Measurements from ENCODE around the gene LGALS12. TPM values are rescaled to one million over a fixed set of nuclear protein-coding genes. Genes with fewer than 3 reads are reported as not detected.

LGALS12 gene
- total RNA-seq, 1 donor from 2014 or later, result 0.14 TPM

DNA sequence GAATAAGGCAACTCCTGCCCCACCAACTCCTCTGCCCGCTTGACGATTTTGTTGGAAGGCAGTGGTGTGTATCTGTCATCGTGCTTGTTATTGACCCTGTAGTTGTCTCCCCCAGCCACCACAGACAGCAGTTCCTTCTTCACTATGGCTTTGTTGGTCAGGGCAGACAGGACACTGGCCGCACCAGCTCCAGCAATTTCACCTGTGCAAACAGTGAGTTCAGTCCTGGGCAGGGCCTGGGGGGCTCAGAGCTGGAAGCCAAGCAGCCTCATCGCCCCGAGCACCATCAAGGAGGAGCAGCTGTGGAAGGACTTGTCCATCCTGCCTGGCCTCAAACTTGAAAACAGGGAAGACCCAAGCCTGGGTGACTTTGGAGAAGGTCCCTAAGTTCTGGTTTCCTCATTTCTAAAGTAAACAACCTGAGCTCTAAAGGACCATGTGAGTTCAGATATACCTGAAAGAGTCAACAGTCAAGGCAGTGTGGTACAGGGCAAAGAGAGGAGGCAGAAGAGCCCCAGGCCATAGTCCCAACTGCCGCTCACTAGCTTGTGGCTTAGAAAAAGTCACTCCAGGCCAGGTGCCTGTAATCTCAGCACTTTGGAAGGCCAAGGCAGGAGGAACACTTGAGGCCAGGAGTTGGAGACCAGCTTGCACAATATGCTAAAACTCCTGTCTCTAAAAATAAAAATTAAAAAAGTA lies 52.7 kb downstream of the LGALS12 start:
- intact Hi-C loops (cut with micrococcal nuclease), result no loop called here

DNA sequence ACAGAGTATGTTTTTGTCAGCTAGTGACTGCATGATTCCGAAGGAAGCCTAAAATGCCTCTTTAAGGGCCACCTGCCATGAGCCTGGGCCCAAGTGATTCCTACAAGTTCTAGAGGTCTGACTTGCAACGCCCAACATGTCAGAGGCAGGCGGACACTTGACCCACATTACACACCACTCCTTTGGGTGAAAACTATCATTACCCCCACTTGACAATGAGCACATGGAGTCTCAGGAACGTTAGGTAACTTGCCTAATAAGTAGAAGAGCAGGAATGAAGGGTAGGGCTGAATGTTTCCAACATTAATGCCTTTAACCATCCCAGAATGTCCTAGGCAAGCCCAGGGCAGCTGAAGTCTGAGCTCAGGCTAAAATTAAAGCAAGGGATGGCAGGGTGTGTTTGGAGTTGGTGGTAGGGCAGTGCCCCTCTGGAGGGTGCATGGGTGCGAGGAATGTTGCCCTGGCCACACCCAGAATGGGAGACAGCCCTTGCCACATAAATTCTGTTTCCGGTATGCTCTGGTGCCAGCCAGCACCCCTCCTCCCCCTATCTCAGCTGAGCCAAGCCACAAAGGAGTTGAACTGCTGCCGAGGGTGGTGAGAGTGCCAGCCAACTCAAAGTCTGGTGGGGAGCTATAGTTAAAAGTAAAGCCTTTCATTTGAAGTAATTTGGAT lies 54.8 kb downstream of the LGALS12 start:
- intact Hi-C loops (cut with micrococcal nuclease), result no loop called here

DNA sequence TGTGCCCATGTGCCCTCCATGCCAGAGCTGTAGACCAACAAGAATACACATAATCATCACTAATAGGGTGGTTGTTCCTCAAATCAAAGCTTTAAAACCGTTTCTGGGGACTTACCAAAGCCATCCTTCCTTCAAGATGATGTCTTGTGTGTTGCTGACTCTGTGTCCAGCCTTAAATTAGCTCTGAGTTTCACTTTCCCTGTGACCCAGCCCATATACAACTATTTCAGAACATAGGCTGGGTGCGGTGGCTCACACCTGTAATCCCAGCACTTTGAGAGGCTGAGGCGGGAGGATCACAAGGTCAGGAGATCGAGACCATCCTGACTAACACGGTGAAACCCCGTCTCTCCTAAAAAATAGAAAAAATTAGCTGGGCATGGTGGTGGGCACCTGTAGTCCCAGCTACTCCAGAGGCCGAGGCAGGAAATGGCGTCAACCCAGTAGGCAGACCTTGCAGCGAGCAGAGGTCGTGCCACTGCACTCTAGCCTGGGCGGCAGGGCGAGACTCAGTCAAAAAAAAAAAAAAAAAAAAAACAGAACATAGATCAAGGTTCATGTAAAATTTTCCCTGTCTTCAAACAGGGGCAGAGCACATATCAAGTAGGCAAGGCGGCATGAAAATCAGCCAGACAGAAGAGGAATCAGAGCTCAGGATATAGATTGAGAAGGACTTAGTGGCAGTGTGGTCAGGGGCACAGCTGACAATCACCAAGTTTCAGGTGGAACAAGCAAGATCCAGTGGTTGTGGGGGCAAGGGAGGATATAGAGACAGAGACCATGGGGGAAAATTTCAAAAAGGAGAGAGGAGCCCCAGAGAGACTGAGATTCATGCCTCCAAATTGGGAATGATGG lies 57.5 kb downstream of the LGALS12 start, which contains the start of gene PLAAT2:
Gene PLAAT2, minus strand, starts transcription at position 179 of the 855 bp plus-strand sequence. Its CDS starts 55 bp downstream, at position 124.
- intact Hi-C loops (cut with micrococcal nuclease), result loop anchor here (1.0 kb wide), 1 partner anchor 27 kb away; the partner anchor contains the start of gene PLAAT4

DNA sequence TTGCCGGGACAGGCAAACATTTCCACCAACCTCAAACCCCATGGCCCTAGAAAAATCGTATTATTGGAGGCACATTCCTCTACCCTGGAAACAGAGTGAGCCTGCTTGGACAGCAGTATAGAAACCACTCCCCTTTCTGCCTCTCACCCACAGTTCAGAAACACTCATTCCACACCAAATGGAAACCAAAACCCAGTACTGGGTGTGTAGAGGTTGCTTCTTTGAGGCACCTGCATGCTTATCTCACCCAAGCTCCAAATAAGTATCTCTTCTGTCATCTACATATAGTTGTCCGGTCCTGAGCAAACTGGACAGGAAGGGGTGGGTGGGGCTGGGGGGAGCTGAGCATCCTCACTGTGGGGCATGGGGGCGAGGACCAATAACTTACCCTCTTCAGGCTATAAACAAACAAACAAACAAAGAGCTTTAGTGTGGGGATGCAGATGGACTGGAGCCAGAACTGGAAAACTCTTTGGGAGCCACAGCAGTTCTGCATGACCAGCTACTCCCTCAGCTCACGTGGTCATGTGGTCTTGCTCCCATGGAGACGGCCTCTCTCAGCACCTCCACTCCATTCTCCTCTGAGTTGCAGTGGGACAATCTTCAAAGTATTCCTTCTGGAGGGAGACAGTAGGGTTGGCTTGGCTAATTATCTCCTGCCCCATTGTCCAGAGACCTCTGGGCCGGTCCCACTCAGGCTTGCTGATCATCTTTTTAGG lies 58.3 kb downstream of the LGALS12 start:
- intact Hi-C loops (cut with micrococcal nuclease), result loop anchor here (1.0 kb wide), 1 partner anchor 28 kb away; the partner anchor contains the start of gene PLAAT4

DNA sequence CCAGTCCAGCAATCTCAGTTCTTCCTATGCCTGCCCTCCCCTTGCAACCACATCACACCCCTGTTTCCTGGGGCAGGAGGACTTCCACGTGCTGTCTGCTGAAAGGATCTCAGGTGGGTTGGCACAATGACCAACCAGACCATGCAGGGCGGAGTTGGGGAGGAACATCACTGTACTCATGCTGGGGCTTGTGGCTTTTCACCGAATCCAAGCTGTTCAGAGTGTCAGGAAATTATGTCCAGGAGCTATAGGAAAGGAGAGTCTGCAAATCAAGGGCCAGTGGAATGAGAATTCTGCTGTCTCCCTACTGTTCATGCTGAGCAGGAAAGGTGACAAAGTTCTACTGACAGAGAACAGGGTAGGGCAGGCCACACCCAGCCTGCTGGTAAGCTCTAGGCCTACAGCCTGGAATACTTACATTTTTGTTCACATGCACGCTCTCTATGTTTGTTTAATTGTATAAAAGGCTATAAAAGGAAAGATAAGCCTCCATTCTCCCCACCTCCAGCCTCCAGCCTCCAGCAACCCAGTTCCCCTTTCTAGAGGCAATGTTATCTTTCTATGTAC lies 59.0 kb downstream of the LGALS12 start:
- intact Hi-C loops (cut with micrococcal nuclease), result loop anchor here (1.0 to 5.0 kb wide), 2 partner anchors 29 to 78 kb away; partner anchors contain the start of gene PLAAT4

Other genes starting within 250 kb of the LGALS12 start
- gene SLC22A9, start 136.3 kb upstream of the LGALS12 start, total RNA-seq, result not detected in 2 replicates
- gene PLAAT5, start 14.9 kb upstream of the LGALS12 start, total RNA-seq, result not detected in 2 replicates
- gene PLAAT4, start 30.7 kb downstream of the LGALS12 start, total RNA-seq, result 105 and 109 TPM in 2 replicates
- not detected in 2 replicates for gene PLAAT2, start 57.3 kb downstream of the LGALS12 start, total RNA-seq
- 3.0 and 3.3 TPM in 2 replicates for gene PLAAT3, start 108.3 kb downstream of the LGALS12 start, total RNA-seq
- gene ATL3, start 165.3 kb downstream of the LGALS12 start, total RNA-seq, result 40.5 and 40.8 TPM in 2 replicates
- 68.2 and 68.5 TPM in 2 replicates for gene RTN3, start 175.4 kb downstream of the LGALS12 start, total RNA-seq